ENCODE results near the gene KCNMA1.

KCNMA1 gene

DNA sequence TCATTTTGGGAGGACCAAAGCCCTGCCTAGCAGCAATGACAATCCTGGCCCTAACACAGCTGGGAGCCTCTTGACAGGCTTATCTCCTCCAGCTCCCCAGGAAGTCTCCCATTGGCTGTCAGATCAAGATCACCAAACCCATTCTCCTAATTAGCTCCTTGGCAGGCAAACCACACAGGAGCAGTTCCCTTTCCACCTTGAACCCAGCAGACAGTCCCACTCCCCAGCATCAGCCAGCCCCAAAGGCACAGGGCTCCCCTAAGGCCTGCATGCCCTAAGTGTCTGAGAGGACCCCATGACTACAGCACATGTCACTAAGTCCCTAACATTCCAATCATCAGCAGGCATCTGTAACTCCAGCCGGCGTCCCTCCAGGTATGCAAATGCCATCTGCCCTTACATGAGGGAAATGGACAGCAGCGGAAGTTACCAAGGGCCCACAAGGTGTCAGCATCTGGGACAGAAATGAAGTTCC, 348.5 kb downstream of the KCNMA1 start:
- no peak for FAIRE-seq

DNA sequence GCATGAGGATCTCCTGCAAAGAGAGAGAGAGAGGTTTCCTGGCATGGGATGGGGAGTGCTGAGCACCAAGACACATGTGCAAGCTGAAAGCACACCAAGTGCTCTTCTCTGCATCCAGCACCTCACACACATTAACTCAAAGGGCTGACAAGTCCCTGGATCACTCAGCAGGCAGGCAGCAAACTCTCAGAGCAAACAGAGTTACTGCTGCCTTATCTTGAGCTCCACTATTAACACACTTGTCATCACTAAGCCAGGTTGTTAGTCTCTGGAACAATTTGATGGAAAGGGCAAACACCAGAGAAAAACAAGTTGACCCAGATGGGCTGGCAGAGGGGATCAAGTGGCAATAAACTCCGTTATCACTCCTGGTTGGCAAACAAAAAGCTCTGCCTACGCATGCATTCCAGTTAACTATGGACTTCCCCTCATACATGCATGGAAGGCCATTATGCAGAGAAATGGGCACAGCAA, 349.9 kb downstream of the KCNMA1 start:
- FAIRE-seq, result no peak

GRCh38 chr10:77286531-77287508, 350.8 kb downstream of the KCNMA1 start:
- no peak for FAIRE-seq

DNA sequence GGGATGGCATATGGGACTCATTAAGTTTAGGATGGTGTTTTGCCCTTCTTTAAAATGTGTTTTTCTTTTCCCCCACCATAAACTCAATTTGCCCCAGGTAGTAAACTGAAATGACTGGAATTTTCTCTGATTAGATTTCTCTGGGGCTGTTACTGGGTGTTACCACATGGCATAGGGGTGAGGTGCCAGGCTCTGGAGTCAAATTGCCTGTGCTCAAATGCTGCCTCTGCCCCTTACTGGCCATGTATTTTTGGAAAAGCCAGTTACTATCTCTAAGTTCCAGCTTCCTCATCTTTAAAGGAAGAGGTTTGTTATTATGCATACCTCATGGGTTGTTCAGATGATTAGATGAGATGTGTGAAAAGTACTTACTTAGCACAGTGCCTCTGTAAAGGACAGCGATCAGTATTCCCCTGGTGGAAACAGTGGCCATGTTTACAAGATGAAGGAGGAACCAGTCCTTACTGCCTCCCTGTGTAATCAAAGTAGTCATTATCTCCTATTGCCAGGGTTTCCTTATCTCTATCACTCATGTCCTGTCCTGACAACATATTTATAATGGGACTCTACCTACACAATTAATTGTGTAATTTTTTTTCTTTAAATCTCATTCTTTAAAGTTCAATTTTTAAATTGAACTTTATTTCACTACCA, 352.0 kb downstream of the KCNMA1 start:
- FAIRE-seq, result no peak

DNA sequence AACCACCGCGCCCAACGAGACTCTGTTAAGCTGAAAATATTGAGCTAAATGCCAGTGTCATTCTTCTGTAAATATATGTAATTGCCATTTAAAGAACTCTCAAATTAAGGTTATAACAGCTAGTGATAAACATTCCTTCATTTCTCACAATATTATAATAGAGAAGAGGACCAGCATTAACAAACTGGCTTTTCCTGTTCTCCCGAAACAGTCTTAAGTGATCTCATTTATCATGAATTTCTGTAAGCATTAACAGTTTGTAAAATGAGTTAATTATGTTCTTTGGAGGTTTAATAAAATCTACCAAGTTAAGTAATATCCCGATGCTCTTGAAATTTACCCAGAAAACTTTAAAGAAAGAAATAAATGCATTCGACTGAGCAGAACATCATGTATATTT, 352.8 kb downstream of the KCNMA1 start:
- no peak for FAIRE-seq

DNA sequence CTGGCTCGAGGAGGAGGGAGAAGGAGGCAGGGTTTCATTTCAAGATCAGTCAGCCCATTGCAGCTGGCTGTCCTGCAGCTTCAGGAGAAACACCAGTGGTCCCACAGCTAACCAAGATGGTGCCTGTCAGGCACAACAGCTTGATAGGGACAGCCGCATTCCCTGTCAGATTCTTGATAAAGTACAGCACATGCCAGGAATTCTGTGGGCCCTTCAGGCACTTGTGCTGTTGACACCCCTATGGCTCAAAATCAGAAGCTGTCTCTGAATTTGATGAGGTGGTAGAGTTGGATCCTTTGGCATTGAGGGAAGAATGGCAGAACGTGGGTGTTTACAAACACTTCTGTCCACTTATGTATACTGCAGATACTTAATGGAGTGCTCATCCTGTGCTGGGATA, 354.3 kb downstream of the KCNMA1 start:
- FAIRE-seq, result no peak

GRCh38 chr10:77282163-77282562, 355.4 kb downstream of the KCNMA1 start:
- no peak for FAIRE-seq

GRCh38 chr10:77281719-77282118, 355.9 kb downstream of the KCNMA1 start:
- no peak for FAIRE-seq

DNA sequence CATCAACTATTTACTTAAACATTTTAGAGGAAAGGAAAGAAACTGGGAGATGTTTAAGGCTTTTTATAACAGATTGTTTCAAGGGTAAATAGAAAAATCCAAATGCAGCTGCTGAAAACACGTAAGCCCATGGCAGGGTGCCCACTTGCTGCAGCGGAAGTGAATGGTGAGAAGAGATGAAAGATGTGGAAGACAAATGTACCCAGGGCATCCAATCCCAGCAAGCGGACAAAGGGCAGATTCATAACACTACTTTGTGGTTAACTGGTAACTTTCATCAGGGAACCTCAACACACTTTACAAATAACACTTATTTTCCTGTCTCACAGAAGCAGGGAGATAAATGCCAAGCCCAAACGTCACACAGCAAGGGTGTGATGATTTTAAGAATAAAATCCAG, 358.4 kb downstream of the KCNMA1 start:
- no peak for FAIRE-seq

DNA sequence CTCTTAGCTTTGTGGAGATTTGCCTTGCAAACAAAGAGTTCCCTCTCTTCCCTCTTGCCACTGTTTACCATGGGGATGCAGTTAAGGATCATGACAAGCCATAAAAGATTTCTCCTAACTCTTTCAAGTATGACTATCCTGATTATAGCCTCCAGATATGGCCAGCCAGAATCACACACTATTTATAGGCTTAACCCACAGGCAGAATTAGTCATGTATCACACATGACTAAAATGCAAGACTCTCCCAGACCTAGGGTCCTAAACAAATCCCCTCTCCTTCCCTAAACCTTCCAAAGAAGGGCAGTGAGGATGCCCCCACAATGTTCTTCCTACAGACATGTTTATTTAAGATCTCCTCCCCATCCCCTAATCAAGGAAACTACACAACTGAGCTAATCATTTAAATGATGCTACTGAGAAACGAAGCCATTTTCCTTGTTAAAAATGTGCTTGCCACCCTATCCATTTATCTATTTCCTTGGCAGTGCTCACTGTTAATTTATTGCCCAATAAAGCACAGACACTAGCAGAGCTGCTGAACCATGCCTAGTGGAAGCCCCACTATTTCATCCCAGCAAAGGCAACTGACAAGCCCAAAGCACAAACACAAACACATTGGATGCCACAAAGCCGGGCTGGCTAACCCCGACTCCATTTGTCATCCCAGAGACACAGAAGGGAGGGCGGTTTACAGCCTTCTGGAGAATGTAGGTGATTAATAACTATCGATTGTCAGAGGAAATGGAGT, 363.4 kb downstream of the KCNMA1 start:
- FAIRE-seq, result no peak

DNA sequence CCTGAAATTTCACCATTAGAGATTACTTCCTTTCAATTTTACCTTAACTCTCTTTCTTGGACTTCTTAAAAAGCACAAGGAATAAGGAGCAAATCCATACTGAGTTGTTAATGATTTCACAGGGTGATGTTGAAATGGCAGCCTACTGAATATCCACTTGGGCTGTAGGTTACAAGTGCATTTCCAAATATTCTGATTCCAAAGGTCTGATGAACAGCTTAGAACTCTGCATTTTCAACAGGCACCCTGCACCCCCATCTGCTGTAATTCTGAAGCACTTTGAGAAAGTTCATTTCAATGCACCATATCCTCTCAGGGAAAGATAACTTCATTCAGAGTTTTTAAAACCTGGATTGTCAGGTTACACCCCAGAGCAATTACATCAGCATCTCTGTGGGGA, 368.4 kb downstream of the KCNMA1 start:
- no peak for FAIRE-seq

DNA sequence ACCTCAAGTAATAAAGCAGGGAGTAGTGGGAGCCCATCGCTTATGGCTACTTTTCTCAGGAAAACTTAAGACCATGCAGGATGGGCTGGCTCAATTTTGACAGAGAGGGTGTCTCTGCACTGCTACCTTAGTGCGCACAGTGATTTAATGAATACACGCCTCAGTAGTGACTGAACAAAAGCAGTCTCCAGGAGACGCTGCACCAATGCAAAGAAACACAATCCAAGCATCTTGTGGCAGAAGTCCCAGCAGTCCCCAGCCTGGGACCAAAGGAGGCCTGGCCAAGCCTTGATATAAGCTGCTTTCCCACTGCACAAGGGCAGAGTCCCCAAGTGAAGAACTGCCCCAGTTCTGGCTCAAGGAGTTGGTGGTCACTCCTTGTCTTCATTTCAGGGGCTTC, 368.9 kb downstream of the KCNMA1 start:
- FAIRE-seq, result no peak

GRCh38 chr10:77267703-77268675, 369.6 kb downstream of the KCNMA1 start:
- FAIRE-seq, result no peak

DNA sequence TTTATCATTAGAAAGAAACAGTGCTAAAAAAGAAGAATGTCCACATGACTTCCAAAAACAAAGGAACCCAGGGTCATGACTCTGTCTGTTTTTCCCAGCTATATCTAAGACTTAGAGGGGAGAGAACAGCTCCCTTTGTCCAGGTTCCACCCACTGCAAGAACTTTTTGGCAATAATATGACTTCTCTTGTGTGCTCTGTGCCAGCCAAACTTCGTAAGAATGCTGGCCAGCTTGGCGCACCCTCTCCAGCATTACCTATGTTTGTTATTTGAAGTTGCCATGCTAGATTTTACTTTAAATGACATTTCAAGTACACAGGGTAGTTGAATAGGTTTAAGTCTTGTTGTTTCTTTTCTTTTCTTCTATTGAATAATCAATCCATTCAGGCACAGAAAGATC, 371.4 kb downstream of the KCNMA1 start:
- FAIRE-seq, result no peak

DNA sequence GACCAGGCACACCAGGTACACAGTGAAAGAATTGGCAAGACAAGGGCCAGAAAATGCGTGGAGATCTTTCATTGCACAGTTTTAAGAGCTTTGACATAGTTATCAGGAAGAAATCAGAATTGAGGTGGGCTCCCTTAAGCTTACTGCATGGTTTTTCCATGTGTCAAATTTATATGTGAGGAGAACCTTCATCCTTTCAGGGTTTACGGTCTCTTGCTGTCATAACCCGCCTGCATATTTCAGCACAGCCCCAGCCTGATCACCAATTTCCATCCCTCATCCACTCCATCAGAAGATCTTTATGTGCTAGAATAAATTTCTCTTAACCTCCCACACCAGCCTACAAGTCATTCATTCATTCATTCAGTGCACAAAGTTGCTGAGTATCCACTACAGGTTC, 373.1 kb downstream of the KCNMA1 start:
- FAIRE-seq, result no peak

GRCh38 chr10:77264107-77264506, 373.5 kb downstream of the KCNMA1 start:
- no peak for FAIRE-seq

- no peak for FAIRE-seq
These were observed 373.9 kb downstream of the KCNMA1 start for GRCh38 chr10:77263700-77264099.

DNA sequence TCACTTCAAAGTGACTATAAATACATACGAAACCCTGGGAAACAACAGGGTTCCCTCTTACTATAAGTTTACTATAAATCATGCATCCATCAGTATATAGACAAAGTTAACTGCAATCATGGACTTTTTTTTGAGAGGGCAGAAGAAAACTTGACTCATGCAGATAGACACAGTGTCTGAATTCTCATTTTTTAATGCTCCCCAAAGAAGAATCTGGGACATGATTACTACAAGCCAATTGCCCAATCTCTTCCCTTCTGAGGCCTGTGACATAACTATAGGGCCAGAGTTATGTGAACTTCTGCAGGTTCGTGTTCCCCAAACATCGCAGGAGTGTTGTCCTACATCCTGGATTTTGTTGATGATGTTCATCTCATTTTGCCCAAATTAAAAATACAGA, 376.5 kb downstream of the KCNMA1 start:
- no peak for FAIRE-seq

DNA sequence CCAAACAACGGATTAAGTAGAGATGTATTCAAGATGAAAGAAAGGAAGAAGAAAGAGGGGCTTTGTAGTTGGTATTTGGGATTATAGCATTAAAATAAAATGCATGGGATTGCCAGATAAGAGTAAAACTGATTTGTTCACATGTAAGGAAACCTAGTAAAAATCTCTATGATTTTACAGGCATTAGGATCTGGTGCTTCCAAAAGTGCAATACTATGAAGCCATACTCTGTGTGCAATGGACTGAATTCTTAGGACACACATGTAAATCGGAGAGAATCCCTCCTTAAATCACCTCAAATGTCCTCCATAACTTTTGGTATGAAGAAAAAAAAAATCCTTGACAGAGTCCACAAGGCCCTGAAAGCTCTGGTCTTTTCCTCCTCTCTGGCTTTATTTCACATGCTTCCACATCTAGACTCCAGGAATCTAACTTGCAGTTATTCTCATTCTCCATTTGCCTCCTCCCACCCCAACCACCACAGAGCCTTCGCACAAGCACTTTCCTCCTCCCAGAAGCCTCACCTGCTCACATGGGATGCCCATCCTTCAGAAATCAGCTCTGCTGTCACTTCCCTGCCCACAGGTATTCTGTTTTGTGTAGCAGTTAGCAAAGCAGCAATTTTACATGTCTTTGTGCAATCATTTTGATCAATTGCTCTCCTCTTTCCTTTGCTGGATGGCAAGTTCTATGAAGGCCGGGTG, 378.3 kb downstream of the KCNMA1 start:
- no peak for FAIRE-seq

DNA sequence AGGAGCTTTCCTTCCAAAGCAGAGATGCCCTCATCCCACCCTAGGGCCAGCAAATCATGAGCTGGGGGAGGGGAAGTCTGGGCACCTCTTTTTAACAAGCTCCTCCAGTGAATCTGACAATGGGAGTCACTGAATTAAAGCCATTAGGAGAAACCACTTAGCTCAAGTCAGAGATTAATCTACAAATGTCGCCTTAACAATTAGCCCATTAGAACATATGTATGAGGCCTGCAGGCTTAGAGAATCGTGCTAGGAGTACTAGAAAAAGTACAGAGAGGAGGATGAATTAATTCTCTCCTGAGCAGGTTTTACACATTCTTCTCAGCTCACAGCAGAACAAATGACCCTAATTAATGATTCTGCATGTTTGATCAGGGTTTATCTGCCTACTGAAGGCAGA, 381.3 kb downstream of the KCNMA1 start:
- FAIRE-seq, result no peak

- no peak for FAIRE-seq
These were observed 384.0 kb downstream of the KCNMA1 start for GRCh38 chr10:77253556-77254064.
